HEK293T (cell line): ENCODE measurements around the gene PET100.
A peak's percentile ranks its signal among the peaks of the same experiment; 100 is the strongest.

Experiments used
- CTCF ChIA-PET: fragments of 350-600 bp; formaldehyde crosslinking; extraction: SDS; loops from one replicate; lab custom pipeline; 2021; ENCODE audit warnings: antibody characterized with exemption, inconsistent platforms; lab: Yijun Ruan, JAX
- POLR2A ChIA-PET: fragments of 350-600 bp; formaldehyde crosslinking; extraction: SDS; loops from one replicate; lab custom pipeline; 2020; ENCODE audit warnings: antibody characterized with exemption, inconsistent platforms; lab: Yijun Ruan, JAX
- DNase-seq: peaks from one replicate; pipeline ENCODE4 v3.0.0; 2012; ENCODE audit warnings: mixed read lengths; ENCODE audit errors: extremely low spot score
- ARNT ChIP-seq: fragments of 450-650 bp; IDR thresholded peaks from 2 replicates; pipeline ENCODE4 v1.6.1; 2017; ENCODE audit warnings: mild to moderate bottlenecking
- BHLHE40 ChIP-seq: fragments of 450-650 bp; IDR thresholded peaks from 2 replicates; pipeline ENCODE4 v1.6.1; 2016; ENCODE audit warnings: mild to moderate bottlenecking, moderate library complexity, borderline replicate concordance
- CTBP1 ChIP-seq: fragments of 450-650 bp; IDR thresholded peaks from 2 replicates; pipeline ENCODE4 v1.6.1; 2016; ENCODE audit warnings: borderline replicate concordance
- ELF4 ChIP-seq: fragments of 450-650 bp; IDR thresholded peaks from 2 replicates; pipeline ENCODE4 v1.6.1; 2017; ENCODE audit warnings: antibody characterized with exemption
- FOXA1 ChIP-seq: fragments of 450-650 bp; IDR thresholded peaks from 2 replicates; pipeline ENCODE4 v1.6.1; 2016; ENCODE audit warnings: mild to moderate bottlenecking
- FOXK2 ChIP-seq: fragments of 450-650 bp; IDR thresholded peaks from 2 replicates; pipeline ENCODE4 v1.6.1; 2016; ENCODE audit warnings: mild to moderate bottlenecking
- FOXM1 ChIP-seq: fragments of 450-650 bp; IDR thresholded peaks from 2 replicates; pipeline ENCODE4 v1.6.1; 2017; ENCODE audit warnings: mild to moderate bottlenecking, borderline replicate concordance
- HDGF ChIP-seq: fragments of 450-650 bp; IDR thresholded peaks from 2 replicates; pipeline ENCODE4 v1.6.1; 2017; ENCODE audit warnings: antibody characterized with exemption, borderline replicate concordance
- L3MBTL2 ChIP-seq: fragments of 450-650 bp; conservative IDR thresholded peaks from 2 replicates; pipeline ENCODE4 v1.6.1; 2016; ENCODE audit warnings: mild to moderate bottlenecking
- LEF1 ChIP-seq: fragments of 450-650 bp; IDR thresholded peaks from 2 replicates; pipeline ENCODE4 v1.6.1; 2017; ENCODE audit warnings: mild to moderate bottlenecking, borderline replicate concordance
- NFRKB ChIP-seq: fragments of 450-650 bp; IDR thresholded peaks from 2 replicates; pipeline ENCODE4 v1.6.1; 2016; ENCODE audit warnings: mild to moderate bottlenecking, moderate library complexity
- PKNOX1 ChIP-seq: fragments of 450-650 bp; IDR thresholded peaks from 2 replicates; pipeline ENCODE4 v1.6.1; 2016
- SP1 ChIP-seq: fragments of 450-650 bp; IDR thresholded peaks from 2 replicates; pipeline ENCODE4 v1.6.1; 2017
- SUZ12 ChIP-seq: fragments of 450-650 bp; IDR thresholded peaks from 2 replicates; pipeline ENCODE4 v1.6.1; 2016; ENCODE audit warnings: mild to moderate bottlenecking
- TARDBP ChIP-seq: fragments of 450-650 bp; IDR thresholded peaks from 2 replicates; pipeline ENCODE4 v1.6.1; 2016
- ZNF384 ChIP-seq: fragments of 450-650 bp; IDR thresholded peaks from 2 replicates; pipeline ENCODE4 v1.6.1; 2016

Gene PET100

GRCh38 chr19:7631577-7631976 is 2.0 kb downstream of the PET100 start:
- POLR2A ChIA-PET, result interaction anchor here (1.1 kb wide), 1 partner anchor 10 kb away, joined by 3 read pairs; no protein-coding TSS in a partner anchor
- TF ChIP-seq HDGF, result no peak
- TF ChIP-seq TARDBP, result no peak
- TF ChIP-seq SUZ12, result no peak
- CTCF ChIA-PET, result no interaction called here
- no peak for DNase-seq

- TF ChIP-seq SUZ12, result no peak
- TF ChIP-seq ARNT, result no peak
- no peak for TF ChIP-seq HDGF
- no peak for TF ChIP-seq SP1
- TF ChIP-seq PKNOX1, result no peak
- TF ChIP-seq BHLHE40, result no peak
- no peak for TF ChIP-seq FOXM1
- TF ChIP-seq NFRKB, result no peak
- no peak for TF ChIP-seq TARDBP
- TF ChIP-seq CTBP1, result no peak
- no peak for TF ChIP-seq FOXK2
- ChIA-PET POLR2A (interaction anchor here (1.1 to 1.2 kb wide), 2 partner anchors 9 kb away, joined by 3 read pairs; no protein-coding TSS in a partner anchor), CTCF (no interaction called here)
- DNase-seq, result no peak
Measured at GRCh38 chr19:7632340-7633203, 3.0 kb downstream of the PET100 start.

- POLR2A ChIA-PET, result interaction anchor here (1.2 kb wide), 1 partner anchor 10 kb away, joined by 3 read pairs; no protein-coding TSS in a partner anchor
Measured at GRCh38 chr19:7633698-7634097, 4.1 kb downstream of the PET100 start, which contains the start of gene PCP2. Gene PCP2, minus strand, starts transcription at chr19:7633719. Its CDS starts 262 bp downstream, at chr19:7633457.

GRCh38 chr19:7635670-7636069 is 6.1 kb downstream of the PET100 start:
- TF ChIP-seq LEF1 (no peak), SP1 (no peak), L3MBTL2 (no peak), BHLHE40 (no peak), FOXA1 (no peak), ELF4 (no peak), FOXK2 (no peak), NFRKB (no peak), SUZ12 (no peak), HDGF (no peak), CTBP1 (no peak), ZNF384 (no peak)
- POLR2A ChIA-PET, result no interaction called here
- DNase-seq, result no peak
- CTCF ChIA-PET, result interaction anchor here (1.4 kb wide), 1 partner anchor 45 kb away, joined by 4 read pairs; the partner anchor contains the start of gene TRAPPC5

More at GRCh38 chr19:7633698-7634097, 4.1 kb downstream of the PET100 start, which contains the start of gene PCP2:
- CTCF ChIA-PET, result no interaction called here
- TF ChIP-seq ARNT, result no peak
- TF ChIP-seq PKNOX1, result no peak
- TF ChIP-seq FOXA1, result no peak
- DNase-seq, result no peak

GRCh38 chr19:7636317-7636690 is 6.7 kb downstream of the PET100 start:
- no peak for DNase-seq
- TF ChIP-seq TARDBP (no peak), PKNOX1 (no peak), LEF1 (no peak), SP1 (no peak), ZNF384 (no peak), HDGF (no peak), NFRKB (no peak), FOXK2 (no peak), ELF4 (no peak), CTBP1 (no peak), FOXA1 (no peak), BHLHE40 (no peak), ARNT (no peak), FOXM1 (no peak), L3MBTL2 (no peak), SUZ12 (no peak)
- ChIA-PET CTCF (no interaction called here), POLR2A (no interaction called here)

GRCh38 chr19:7636691-7637373 is 7.2 kb downstream of the PET100 start, which contains the start of gene STXBP2:
Gene STXBP2, plus strand, starts transcription at chr19:7637110. Its CDS starts 40 bp downstream, at chr19:7637150.
- ChIA-PET POLR2A (interaction anchor here (1.0 kb wide), 1 partner anchor 44 kb away, joined by 3 read pairs; the partner anchor contains the start of gene TRAPPC5), CTCF (interaction anchor here (0.6 to 1.2 kb wide), 2 partner anchors 68 to 334 kb away, joined by 3 to 5 read pairs; no protein-coding TSS in a partner anchor)
- peak; percentile 50; the same call in 1 of the 2 replicates for TF ChIP-seq ELF4
- peak; percentile 88 for TF ChIP-seq L3MBTL2
- TF ChIP-seq SUZ12, result no peak
- DNase-seq, result peak; percentile 94
